ENCODE measurements around the gene GRIA1. TPM values are rescaled to one million over a fixed set of nuclear protein-coding genes. Genes with fewer than 3 reads are reported as not detected.

Gene GRIA1
- total RNA-seq, 1 experiment from 2014 or later = 0.81 TPM

GRCh38 chr5:153610811-153611210 lies 120.3 kb downstream of the GRIA1 start:
- Mint-ChIP-seq H3K27ac (no peak overlapping the region), H3K36me3 (no peaks in the 10 kb centered on the region), H3K27me3 (ENCODE audit: low read depth) (no peaks in the 10 kb centered on the region), H3K9me3 (no peaks in the 10 kb centered on the region), H3K4me3 (no peak overlapping the region), H3K4me1 (peaks cover 4% of the 10 kb centered on the region)
- DNase-seq (ENCODE audit: low spot score) = no peak
- CTCF ChIA-PET = no interaction called here
- POLR2A ChIA-PET = no interaction called here
- TF ChIP-seq MXD4 (CRISPR knock-in tag; IDR thresholded peaks at IDR 0.05; ENCODE audit: borderline replicate concordance) (no peak), E2F5 (CRISPR knock-in tag; IDR thresholded peaks at IDR 0.05) (no peak), ZNF263 (CRISPR knock-in tag; IDR thresholded peaks at IDR 0.05; ENCODE audit: low read depth) (no peak)
- ATAC-seq = no peak

- ATAC-seq (no peak), DNase-seq (ENCODE audit: low spot score) (no peak)
- Mint-ChIP-seq H3K36me3 (no peaks in the 10 kb centered on the region), H3K4me1 (peaks cover 2% of the 10 kb centered on the region), H3K9me3 (no peaks in the 10 kb centered on the region), H3K4me3 (no peak overlapping the region), H3K27me3 (ENCODE audit: low read depth) (no peaks in the 10 kb centered on the region), H3K27ac (no peak overlapping the region)
- TF ChIP-seq ZNF138 (CRISPR knock-in tag; conservative IDR thresholded peaks at IDR 0.05) (no peak), CREB1 (CRISPR knock-in tag; IDR thresholded peaks at IDR 0.05) (no peak), ARID4B (CRISPR knock-in tag; IDR thresholded peaks at IDR 0.05; ENCODE audit: borderline replicate concordance) (no peak), CDX4 (CRISPR knock-in tag; IDR thresholded peaks at IDR 0.05; ENCODE audit: borderline replicate concordance) (no peak), FOXK1 (CRISPR knock-in tag; IDR thresholded peaks at IDR 0.05) (no peak), SOX15 (CRISPR knock-in tag; IDR thresholded peaks at IDR 0.05) (no peak), ATF1 (CRISPR knock-in tag; IDR thresholded peaks at IDR 0.05) (no peak), ATF2 (CRISPR knock-in tag; IDR thresholded peaks at IDR 0.05; ENCODE audit: borderline replicate concordance, low read depth) (no peak), ZBTB21 (CRISPR knock-in tag; IDR thresholded peaks at IDR 0.05; ENCODE audit: borderline replicate concordance) (no peak), NFATC4 (CRISPR knock-in tag; IDR thresholded peaks at IDR 0.05) (no peak), NFE2L1 (CRISPR knock-in tag; IDR thresholded peaks at IDR 0.05) (no peak), ESRRA (CRISPR knock-in tag; IDR thresholded peaks at IDR 0.05; ENCODE audit: borderline replicate concordance) (no peak), MAX (CRISPR knock-in tag; IDR thresholded peaks at IDR 0.05) (no peak), ZNF416 (CRISPR knock-in tag; IDR thresholded peaks at IDR 0.05) (no peak), STAT6 (CRISPR knock-in tag; conservative IDR thresholded peaks at IDR 0.05; ENCODE audit: low read depth) (no peak), TEAD4 (CRISPR knock-in tag; IDR thresholded peaks at IDR 0.05) (no peak), JAZF1 (CRISPR knock-in tag; IDR thresholded peaks at IDR 0.05) (no peak)
- TF ChIP-seq, protein P1, sequence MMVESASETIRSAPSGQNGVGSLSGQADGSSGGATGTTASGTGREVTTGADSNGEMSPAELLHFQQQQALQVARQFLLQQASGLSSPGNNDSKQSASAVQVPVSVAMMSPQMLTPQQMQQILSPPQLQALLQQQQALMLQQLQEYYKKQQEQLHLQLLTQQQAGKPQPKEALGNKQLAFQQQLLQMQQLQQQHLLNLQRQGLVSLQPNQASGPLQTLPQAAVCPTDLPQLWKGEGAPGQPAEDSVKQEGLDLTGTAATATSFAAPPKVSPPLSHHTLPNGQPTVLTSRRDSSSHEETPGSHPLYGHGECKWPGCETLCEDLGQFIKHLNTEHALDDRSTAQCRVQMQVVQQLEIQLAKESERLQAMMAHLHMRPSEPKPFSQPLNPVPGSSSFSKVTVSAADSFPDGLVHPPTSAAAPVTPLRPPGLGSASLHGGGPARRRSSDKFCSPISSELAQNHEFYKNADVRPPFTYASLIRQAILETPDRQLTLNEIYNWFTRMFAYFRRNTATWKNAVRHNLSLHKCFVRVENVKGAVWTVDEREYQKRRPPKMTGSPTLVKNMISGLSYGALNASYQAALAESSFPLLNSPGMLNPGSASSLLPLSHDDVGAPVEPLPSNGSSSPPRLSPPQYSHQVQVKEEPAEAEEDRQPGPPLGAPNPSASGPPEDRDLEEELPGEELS (CRISPR knock-in tag; IDR thresholded peaks at IDR 0.05) = no peak
- CTCF ChIA-PET = no interaction called here
- POLR2A ChIA-PET = no interaction called here
Measured at GRCh38 chr5:153613144-153613543, 122.7 kb downstream of the GRIA1 start.

All from WTC11 (cell line).